HepG2 (cell line): ENCODE measurements around the gene BIRC3. TPM values are rescaled to one million over a fixed set of nuclear protein-coding genes. Genes with fewer than 3 reads are reported as not detected.

ENCODE experiments used
- ATAC-seq: fragments of 200-7000 bp; cut with Tn5 transposase; 3 replicates; pipeline ENCODE4 v1.9.1; 2020; ENCODE audit warnings: mild to moderate bottlenecking, moderate library complexity
- BruUV-seq: library from RNA; stranded (reverse); fragments of 400-500 nt; replicated peaks from 2 replicates; lab custom pipeline; 2021; lab: Mats Ljungman, UMichigan
- CTCF ChIA-PET: fragments of 300-600 bp; formaldehyde crosslinking; extraction: SDS; loops from one replicate; lab custom pipeline; 2021; ENCODE audit warnings: low total read pairs, inconsistent platforms, low intra/inter-chr PET ratio; lab: Yijun Ruan, JAX
- POLR2A ChIA-PET: fragments of 350-600 bp; sonication (Branson Sonifier 250); formaldehyde crosslinking; loops from one replicate; lab custom pipeline; 2020; ENCODE audit warnings: antibody characterized with exemption, inconsistent platforms; lab: Yijun Ruan, JAX
- DNase-seq: peaks from one replicate; pipeline ENCODE4 v3.0.0-alpha.2; 2015; ENCODE audit warnings: low spot score
- FAIRE-seq: peaks from 3 replicates; lab custom pipeline; 2011; peaks lifted over from hg19 to GRCh38; lab: Jason Lieb, UNC
- H2AFZ ChIP-seq: one replicate; pipeline ENCODE4 v1.6.1; 2011; ENCODE audit warnings: low read length, inconsistent platforms
- H3K27ac ChIP-seq: fragments of 300-600 bp; 3 replicates; pipeline ENCODE4 v1.8.0; 2011; ENCODE audit warnings: mixed run types, mild to moderate bottlenecking, mixed read lengths, low read length, inconsistent platforms; ENCODE audit not compliant: insufficient read depth; ENCODE audit errors: extremely low read length
- H3K27me3 ChIP-seq, 2 experiments: fragments of 200-600 bp in 1 of 2; 2 replicates in 1 of 2; 3 replicates in 1 of 2; pipeline versions ENCODE4 v1.6.0 to v1.8.0; 2011; ENCODE audit warnings: low read length in 2 of 2, mild to moderate bottlenecking in 2 of 2, moderate library complexity in 2 of 2, inconsistent platforms in 1 of 2; ENCODE audit not compliant: insufficient read depth in 2 of 2, control insufficient read depth in 1 of 2
- H3K36me3 ChIP-seq, 2 experiments: fragments of 200-600 bp in 1 of 2; replicated peaks in 1 of 2; 2 replicates in 1 of 2; 3 replicates in 1 of 2; pipeline versions ENCODE4 v1.5.1 to v1.8.0; 2011; ENCODE audit warnings: low read length in 2 of 2, inconsistent platforms in 1 of 2; ENCODE audit not compliant: insufficient read depth in 2 of 2, control insufficient read depth in 1 of 2
- H3K4me1 ChIP-seq: 2 replicates; pipeline ENCODE4 v1.5.1; 2012; ENCODE audit warnings: low read length, inconsistent platforms; ENCODE audit not compliant: insufficient read depth
- H3K4me2 ChIP-seq: 2 replicates; pipeline ENCODE4 v1.6.0; 2011; ENCODE audit warnings: low read depth, low read length, inconsistent platforms
- H3K4me3 ChIP-seq, 3 experiments: fragments of 200-600 bp in 1 of 3; sonication (generic), shearing (Covaris generic) in 1 of 3; replicated peaks in 1 of 3; 2 replicates each; pipeline ENCODE4 v1.5.1; 2011 to 2016; ENCODE audit warnings: low read length in 3 of 3, inconsistent platforms in 2 of 3, low read depth in 2 of 3, mild to moderate bottlenecking in 2 of 3, control low read depth in 1 of 3, mixed read lengths in 1 of 3; ENCODE audit not compliant: insufficient read depth in 1 of 3
- H3K79me2 ChIP-seq: one replicate; pipeline ENCODE4 v1.6.1; 2011; ENCODE audit warnings: low read length, inconsistent platforms; ENCODE audit not compliant: insufficient read depth
- H3K9ac ChIP-seq: 2 replicates; pipeline ENCODE4 v1.6.0; 2011; ENCODE audit warnings: mild to moderate bottlenecking, low read depth, low read length, inconsistent platforms; ENCODE audit not compliant: insufficient read depth
- H3K9me3 ChIP-seq: 2 replicates; pipeline ENCODE4 v1.5.1; 2012; ENCODE audit warnings: mild to moderate bottlenecking, low read length
- H4K20me1 ChIP-seq: 2 replicates; pipeline ENCODE4 v1.6.0; 2011; ENCODE audit warnings: inconsistent platforms, mild to moderate bottlenecking, low read length, moderate library complexity; ENCODE audit not compliant: insufficient read depth
- ATF1 ChIP-seq: IDR thresholded peaks from 2 replicates; pipeline ENCODE4 v1.6.1; 2016; ENCODE audit warnings: mild to moderate bottlenecking, control low read depth
- CEBPG ChIP-seq: IDR thresholded peaks from 2 replicates; pipeline ENCODE4 v1.6.1; 2016
- ELF3 ChIP-seq: IDR thresholded peaks from 2 replicates; pipeline ENCODE4 v1.6.1; 2016; ENCODE audit warnings: missing genetic modification reagents, missing compliant biosample characterization
- SAFB2 ChIP-seq: sonication (generic); formaldehyde crosslinking; IDR thresholded peaks from 2 replicates; pipeline ENCODE4 v1.5.1; 2020; ENCODE audit warnings: missing genetic modification reagents, low read depth, mild to moderate bottlenecking, borderline replicate concordance
- SRF ChIP-seq: IDR thresholded peaks from 2 replicates; pipeline ENCODE4 v1.6.1; 2011; ENCODE audit warnings: mild to moderate bottlenecking, low read depth, low read length, moderate library complexity
- ZNF124 ChIP-seq: sonication (generic); formaldehyde crosslinking; IDR thresholded peaks from 2 replicates; pipeline ENCODE4 v1.4.0; 2020; ENCODE audit warnings: missing genetic modification reagents
- ZNF749 ChIP-seq: sonication (generic); formaldehyde crosslinking; IDR thresholded peaks from 2 replicates; pipeline ENCODE4 v1.8.0; 2022; ENCODE audit warnings: mild to moderate bottlenecking, missing genetic modification reagents, moderate library complexity, borderline replicate concordance
- WGBS: methylation state at CpG from one replicate; pipeline ENCODE4 v1.1.6; 2017; ENCODE audit warnings: low lambda C conversion rate; 5-methylcytosine and 5-hydroxymethylcytosine counted together
- in situ Hi-C: cut with HindIII; loops from 2 replicates; pipeline ENCODE4 v1.10.0; 2017; ENCODE audit warnings: low pct_unique_long_range_greater_than_20kb; ENCODE audit not compliant: extremely low pct_ligation_motif_present
- intact Hi-C: fragments of 100-400 bp; cut with micrococcal nuclease; formaldehyde crosslinking; loops from one replicate; pipeline ENCODE4 v1.10.0; 2022; ENCODE audit not compliant: unreplicated experiment
- polyA plus RNA-seq, 8 experiments: library from polyadenylated mRNA; depleted of rRNA in 3 of 8; stranded (reverse) in 7 of 8; unstranded in 1 of 8; fragments of >200 nt; fragmentation: Illumina TruSeq in 4 of 8; extraction: Trizol in 4 of 8; gene quantifications; 2 replicates each; pipeline versions ENCODE4 v1.2.1 to v1.2.3, GENCODE V29; 2011 to 2016; ENCODE audit warnings: low read depth in 4 of 8, missing spikeins in 1 of 8, mixed read lengths in 1 of 8; ENCODE audit not compliant: insufficient read depth in 1 of 8
- total RNA-seq, 5 experiments: library from RNA; depleted of rRNA; stranded (reverse); fragments of >200 nt; fragmentation: Illumina TruSeq; extraction: Trizol; gene quantifications; 2 replicates each; pipeline ENCODE4 v1.2.3, GENCODE V29; 2016; ENCODE audit warnings: low read depth in 1 of 5
- TF ChIP-seq, protein P1 (sequence below), 2 experiments: sonication (generic) in 1 of 2; formaldehyde crosslinking in 1 of 2; IDR thresholded peaks; 2 replicates each; pipeline versions ENCODE4 v1.4.0 to v1.6.1; 2018 to 2020; ENCODE audit warnings: missing genetic modification reagents in 2 of 2, borderline replicate concordance in 1 of 2, low read depth in 1 of 2, mild to moderate bottlenecking in 1 of 2, missing biosample characterization in 1 of 2
- TF ChIP-seq, protein P2 (sequence below): sonication (generic); IDR thresholded peaks from 2 replicates; pipeline ENCODE4 v1.6.1; 2016; ENCODE audit warnings: low read depth, borderline replicate concordance
- TF ChIP-seq, protein P3 (sequence below): sonication (generic); formaldehyde crosslinking; IDR thresholded peaks from 2 replicates; pipeline ENCODE4 v1.8.0; 2022; ENCODE audit warnings: missing genetic modification reagents, mild to moderate bottlenecking, inconsistent platforms, borderline replicate concordance

BIRC3 gene
- total and polyA plus RNA-seq, 2 of the 13 experiments (the other 11 are each of a cell fraction or from before 2014, with no cell fraction given) = 0.41 to 4.2 TPM

DNA sequence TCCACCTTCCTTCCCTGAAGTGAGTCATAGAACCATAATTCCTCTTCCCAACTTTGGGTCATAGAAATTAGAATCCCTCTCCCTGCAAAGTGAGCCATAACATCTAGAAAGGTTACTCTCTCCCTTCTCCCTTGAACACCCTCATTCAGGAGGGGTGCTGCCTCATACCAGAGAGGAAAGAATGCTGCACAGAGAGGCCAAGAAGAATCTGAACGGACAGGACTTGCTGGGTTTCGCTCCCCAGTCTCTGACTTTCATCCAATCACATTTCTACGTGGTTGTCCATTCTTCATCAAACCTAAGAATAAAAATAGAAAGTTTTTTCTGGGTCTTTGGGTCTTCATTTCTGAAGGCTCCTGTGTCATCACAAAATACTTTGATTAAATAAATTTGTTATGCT, 31.0 kb upstream of the BIRC3 start:
- no peak overlapping the region for H2AFZ ChIP-seq
- in situ Hi-C loops = no loop called here
- CTCF ChIA-PET = no interaction called here

DNA sequence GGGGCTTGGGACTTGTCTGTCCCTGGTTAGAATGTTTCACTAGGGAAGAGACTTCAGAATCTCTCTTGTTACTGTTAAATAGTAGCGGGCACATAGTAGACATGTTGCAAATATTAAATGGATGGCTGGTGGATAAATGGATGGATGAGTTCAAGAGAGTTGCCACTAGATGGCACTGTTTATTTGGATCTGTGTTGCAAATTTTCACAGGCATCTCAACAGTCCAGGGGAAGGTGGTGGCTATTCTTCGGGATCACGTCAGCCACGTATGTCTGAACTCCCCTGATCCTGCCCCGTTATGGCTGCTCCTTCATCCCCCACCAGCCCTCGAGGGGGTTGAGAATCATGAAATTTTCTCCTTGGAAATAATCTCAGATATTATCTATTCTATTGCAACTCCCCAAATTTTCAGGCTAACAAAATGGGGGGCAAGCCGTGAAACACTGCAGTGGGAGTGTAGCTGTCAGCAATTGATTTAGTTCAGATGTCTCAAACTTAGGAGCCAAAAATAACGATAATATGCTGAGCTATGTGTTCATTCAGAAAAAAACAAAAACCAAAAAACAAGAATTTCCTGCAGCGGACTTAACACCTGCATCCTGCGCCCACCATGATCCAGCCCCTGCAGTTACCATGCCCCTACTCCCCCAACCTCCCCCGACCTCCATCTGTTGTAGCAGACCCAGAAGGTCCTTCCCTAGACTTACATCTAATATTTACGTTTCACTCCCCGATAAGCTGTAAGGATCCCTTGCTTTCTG, 29.1 kb upstream of the BIRC3 start:
- intact Hi-C loops = loop anchor here (1.0 to 2.0 kb wide), 2 partner anchors 59 to 207 kb away; partner anchors contain the start of gene BIRC2
- POLR2A ChIA-PET = no interaction called here
- in situ Hi-C loops = no loop called here
- Histone ChIP-seq H3K4me2 (peak overlapping the region; percentile 75), H3K4me1 (peaks cover 55% of the 10 kb centered on the region), H3K27me3 (no peaks in the 10 kb centered on the region), H3K9me3 (no peaks in the 10 kb centered on the region), H3K4me3 (no peak overlapping the region), H3K36me3 (no peaks in the 10 kb centered on the region), H4K20me1 (no peaks in the 10 kb centered on the region), H2AFZ (peak overlapping the region; percentile 24), H3K9ac (no peak overlapping the region; the same call in 1 of the 2 replicates), H3K79me2 (no peaks in the 10 kb centered on the region), H3K27ac (no peak overlapping the region)
- FAIRE-seq = peak; percentile 56
- DNase-seq = peak; percentile 68
- WGBS = 39% methylated on average over 13 of the region's 13 CpGs
- CTCF ChIA-PET = interaction anchor here (1.1 to 2.4 kb wide), 4 partner anchors 22 to 378 kb away, joined by 4 to 10 read pairs (median 6); partner anchors contain the start of gene BIRC2
- ATAC-seq = peak; percentile 86
- no TSS peak for BruUV-seq
- TF ChIP-seq ZNF124 (peak; percentile 34; the same call in 1 of the 2 replicates), SRF (no peak), ELF3 (CRISPR knock-in tag) (no peak), ZNF749 (CRISPR knock-in tag) (no peak), SAFB2 (no peak), CEBPG (0 out of 2 replicates have a peak, but pooled peaks have one; percentile 19)
- TF ChIP-seq, protein P1, sequence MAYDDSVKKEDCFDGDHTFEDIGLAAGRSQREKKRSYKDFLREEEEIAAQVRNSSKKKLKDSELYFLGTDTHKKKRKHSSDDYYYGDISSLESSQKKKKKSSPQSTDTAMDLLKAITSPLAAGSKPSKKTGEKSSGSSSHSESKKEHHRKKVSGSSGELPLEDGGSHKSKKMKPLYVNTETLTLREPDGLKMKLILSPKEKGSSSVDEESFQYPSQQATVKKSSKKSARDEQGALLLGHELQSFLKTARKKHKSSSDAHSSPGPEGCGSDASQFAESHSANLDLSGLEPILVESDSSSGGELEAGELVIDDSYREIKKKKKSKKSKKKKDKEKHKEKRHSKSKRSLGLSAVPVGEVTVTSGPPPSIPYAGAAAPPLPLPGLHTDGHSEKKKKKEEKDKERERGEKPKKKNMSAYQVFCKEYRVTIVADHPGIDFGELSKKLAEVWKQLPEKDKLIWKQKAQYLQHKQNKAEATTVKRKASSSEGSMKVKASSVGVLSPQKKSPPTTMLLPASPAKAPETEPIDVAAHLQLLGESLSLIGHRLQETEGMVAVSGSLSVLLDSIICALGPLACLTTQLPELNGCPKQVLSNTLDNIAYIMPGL (CRISPR knock-in tag; IDR thresholded peaks at IDR 0.05; ENCODE audit: borderline replicate concordance in 1 of 2, low read depth in 1 of 2) = peak; percentile 44; a peak in 1 of 4 replicates
- TF ChIP-seq, protein P2, sequence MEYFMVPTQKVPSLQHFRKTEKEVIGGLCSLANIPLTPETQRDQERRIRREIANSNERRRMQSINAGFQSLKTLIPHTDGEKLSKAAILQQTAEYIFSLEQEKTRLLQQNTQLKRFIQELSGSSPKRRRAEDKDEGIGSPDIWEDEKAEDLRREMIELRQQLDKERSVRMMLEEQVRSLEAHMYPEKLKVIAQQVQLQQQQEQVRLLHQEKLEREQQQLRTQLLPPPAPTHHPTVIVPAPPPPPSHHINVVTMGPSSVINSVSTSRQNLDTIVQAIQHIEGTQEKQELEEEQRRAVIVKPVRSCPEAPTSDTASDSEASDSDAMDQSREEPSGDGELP = no peak

More for the DNA sequence above, 31.0 kb upstream of the BIRC3 start:
- FAIRE-seq (no peak), DNase-seq (no peak), ATAC-seq (no peak)
- Histone ChIP-seq H3K9ac (no peak overlapping the region), H3K79me2 (no peaks in the 10 kb centered on the region), H3K9me3 (no peaks in the 10 kb centered on the region), H3K27me3 (no peaks in the 10 kb centered on the region), H3K4me2 (no peak overlapping the region), H3K4me3 (no peak overlapping the region), H3K27ac (no peak overlapping the region), H4K20me1 (no peaks in the 10 kb centered on the region), H3K4me1 (peaks cover 70% of the 10 kb centered on the region), H3K36me3 (no peaks in the 10 kb centered on the region)
- BruUV-seq = no TSS peak
- intact Hi-C loops = no loop called here
- POLR2A ChIA-PET = no interaction called here
- WGBS = 96% methylated on average over 3 of the region's 3 CpGs
- no peak for TF ChIP-seq ATF1 (CRISPR knock-in tag)
- TF ChIP-seq, protein P3, sequence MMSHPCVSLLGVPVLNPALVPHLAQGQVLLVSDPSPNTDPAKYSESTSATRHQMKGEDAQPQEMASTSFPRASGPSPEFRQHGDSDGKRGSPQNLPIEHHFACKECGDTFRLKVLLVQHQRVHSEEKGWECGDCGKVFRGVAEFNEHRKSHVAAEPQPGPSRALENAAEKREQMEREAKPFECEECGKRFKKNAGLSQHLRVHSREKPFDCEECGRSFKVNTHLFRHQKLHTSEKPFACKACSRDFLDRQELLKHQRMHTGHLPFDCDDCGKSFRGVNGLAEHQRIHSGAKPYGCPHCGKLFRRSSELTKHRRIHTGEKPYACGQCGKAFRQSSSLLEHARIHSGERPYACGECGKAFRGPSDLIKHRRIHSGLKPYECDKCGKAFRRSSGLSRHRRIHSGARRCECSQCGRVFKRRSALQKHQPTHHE (CRISPR knock-in tag) = no peak
